Stimulated activated CD8-positive, alpha-beta memory T cell treated with anti-CD3 and anti-CD28 coated beads, Interleukin-15, amount 100 ng/mL, for 48 hours (primary cell): ENCODE measurements around the gene VSIG2.

Experiments used
- DNase-seq, 2 donors: peaks; one replicate each; pipeline ENCODE4 v3.0.0-alpha.2; 2020; ENCODE audit warnings: low read depth in 2 of 2

Gene VSIG2

GRCh38 chr11:124748481-124749343 lies 3.3 kb downstream of the VSIG2 start:
- no peak for DNase-seq

- DNase-seq = no peak
Measured at GRCh38 chr11:124748100-124748418, 4.0 kb downstream of the VSIG2 start.

GRCh38 chr11:124747406-124748099 lies 4.5 kb downstream of the VSIG2 start:
- no peak for DNase-seq

- DNase-seq = peak; percentile 48 to 63
Measured at GRCh38 chr11:124746621-124747243, 5.3 kb downstream of the VSIG2 start.

GRCh38 chr11:124745835-124746620 lies 6.0 kb downstream of the VSIG2 start:
- DNase-seq = no peak

- DNase-seq = no peak
Measured at GRCh38 chr11:124745270-124745834, 6.7 kb downstream of the VSIG2 start.

GRCh38 chr11:124743050-124743449 lies 9.0 kb downstream of the VSIG2 start:
- no peak for DNase-seq

- DNase-seq = no peak
Measured at GRCh38 chr11:124742555-124742954, 9.5 kb downstream of the VSIG2 start.

- DNase-seq = peak; percentile 35 to 49
Measured at GRCh38 chr11:124740277-124740882, 11.7 kb downstream of the VSIG2 start.

GRCh38 chr11:124739479-124740276 lies 12.4 kb downstream of the VSIG2 start, which contains the start of gene NRGN:
Gene NRGN (plus strand): TSS chr11:124739942. CDS start chr11:124740085, 143 bp downstream.
- DNase-seq = peak; percentile 76 to 82

- DNase-seq = no peak
Measured at GRCh38 chr11:124738713-124739478, 13.2 kb downstream of the VSIG2 start.

- no peak for DNase-seq
Measured at GRCh38 chr11:124737638-124738305, 14.3 kb downstream of the VSIG2 start.

GRCh38 chr11:124736736-124737135 lies 15.3 kb downstream of the VSIG2 start:
- DNase-seq = no peak

GRCh38 chr11:124732230-124732629 lies 19.8 kb downstream of the VSIG2 start:
- no peak for DNase-seq

- DNase-seq = no peak
Measured at GRCh38 chr11:124729571-124729970, 22.5 kb downstream of the VSIG2 start.

GRCh38 chr11:124728134-124728533 lies 23.9 kb downstream of the VSIG2 start:
- DNase-seq = no peak

GRCh38 chr11:124727474-124727873 lies 24.6 kb downstream of the VSIG2 start:
- no peak for DNase-seq

GRCh38 chr11:124725719-124726105 lies 26.3 kb downstream of the VSIG2 start:
- no peak for DNase-seq
